ENCODE measurements around the gene PLEK.
"Not testable (repeated sequence)": the region's sequence is repeated elsewhere in the genome, so short reads cannot be mapped to it uniquely, and the experiment has no call there.

Gene PLEK

GRCh38 chr2:68385907-68386287 is 20.8 kb downstream of the PLEK start:
- DNase-seq = no peak

GRCh38 chr2:68386365-68386764 is 21.3 kb downstream of the PLEK start:
- no peak for DNase-seq

GRCh38 chr2:68387408-68388350 is 22.6 kb downstream of the PLEK start:
- no peak for DNase-seq

GRCh38 chr2:68388358-68388757 is 23.3 kb downstream of the PLEK start:
- no peak for DNase-seq

- DNase-seq = no peak
These were observed 23.7 kb downstream of the PLEK start for GRCh38 chr2:68388772-68389171.

GRCh38 chr2:68390114-68390513 is 25.0 kb downstream of the PLEK start:
- DNase-seq = no peak

- no peak for DNase-seq
These were observed 25.5 kb downstream of the PLEK start for GRCh38 chr2:68390586-68390985.

- no peak for DNase-seq
These were observed 26.0 kb downstream of the PLEK start for GRCh38 chr2:68391099-68391498.

GRCh38 chr2:68391869-68392268 is 26.8 kb downstream of the PLEK start:
- no peak for DNase-seq

- DNase-seq = no peak
These were observed 31.0 kb downstream of the PLEK start for GRCh38 chr2:68396093-68396492.

GRCh38 chr2:68397704-68398263 is 32.7 kb downstream of the PLEK start:
- not testable (repeated sequence) for DNase-seq

- DNase-seq = no peak
These were observed 38.1 kb downstream of the PLEK start for GRCh38 chr2:68403199-68403644.

- DNase-seq = no peak
These were observed 39.1 kb downstream of the PLEK start for GRCh38 chr2:68404164-68404563.

- DNase-seq = no peak
These were observed 40.1 kb downstream of the PLEK start for GRCh38 chr2:68404893-68405799.

- DNase-seq = no peak
These were observed 46.5 kb downstream of the PLEK start for GRCh38 chr2:68411397-68412126.

- DNase-seq = no peak
These were observed 47.2 kb downstream of the PLEK start for GRCh38 chr2:68412127-68412819.

- DNase-seq = no peak
These were observed 48.4 kb downstream of the PLEK start for GRCh38 chr2:68413466-68413865.

- no peak for DNase-seq
These were observed 49.4 kb downstream of the PLEK start for GRCh38 chr2:68414452-68414851.

- no peak for DNase-seq
These were observed 49.8 kb downstream of the PLEK start for GRCh38 chr2:68414876-68415275.

GRCh38 chr2:68415521-68415920 is 50.4 kb downstream of the PLEK start:
- DNase-seq = no peak

GRCh38 chr2:68416081-68416675 is 51.1 kb downstream of the PLEK start:
- DNase-seq = no peak

GRCh38 chr2:68417926-68418325 is 52.8 kb downstream of the PLEK start:
- DNase-seq = no peak

All from stimulated activated CD4-positive, alpha-beta T cell treated with anti-CD3 and anti-CD28 coated beads, Interleukin-4, amount 100 ng/mL, for 4 hours (primary cell).